Peyer's patch (tissue), 4 donors: ENCODE data around the gene CDKAL1.

ENCODE experiments used
- CTCF ChIP-seq, 6 experiments: fragments of 450-650 bp in 4 of 6; fragments of 200-600 bp in 2 of 6; sonication (generic) in 1 of 6; IDR thresholded peaks; one replicate each; pipeline ENCODE4 v1.5.1; 2017 to 2019; ENCODE audit warnings: antibody characterized with exemption in 6 of 6, mild to moderate bottlenecking in 3 of 6, moderate library complexity in 1 of 6
- POLR2A ChIP-seq, 2 donors: fragments of 450-650 bp; IDR thresholded peaks; one replicate each; pipeline ENCODE4 v1.5.1; 2017; ENCODE audit warnings: antibody characterized with exemption in 2 of 2, mild to moderate bottlenecking in 2 of 2, moderate library complexity in 2 of 2

- TF ChIP-seq CTCF (IDR thresholded peaks at IDR 0.05), result no peak
- TF ChIP-seq POLR2A (IDR thresholded peaks at IDR 0.05), result no peak
These were observed 371.1 kb downstream of the CDKAL1 start for GRCh38 chr6:20905377-20905776.
